Fibroblast of the aortic adventitia (primary cell): Measurements from ENCODE around the gene PLD5. TPM values are rescaled to one million over a fixed set of nuclear protein-coding genes. Genes with fewer than 3 reads are reported as not detected.

Experiments used
- DNase-seq: peaks from one replicate; pipeline ENCODE4 v3.0.0-alpha.2; 2010; ENCODE audit warnings: low read depth
- H3K4me3 ChIP-seq: 2 replicates; pipeline ENCODE4 v1.5.1; 2011; ENCODE audit warnings: low read depth, mild to moderate bottlenecking, control low read depth, low read length, moderate library complexity
- total RNA-seq: library from RNA; depleted of rRNA; stranded (reverse); fragments of >200 nt; gene quantifications from 2 replicates; pipeline ENCODE4 v1.2.3, GENCODE V29; 2012; ENCODE audit warnings: low replicate concordance
- TF ChIP-seq, protein P1 (sequence below): IDR thresholded peaks from 2 replicates; pipeline ENCODE4 v1.5.1; 2011; ENCODE audit warnings: mild to moderate bottlenecking, low read length, control low read depth, inconsistent platforms; ENCODE audit not compliant: insufficient read depth

PLD5 gene
- total RNA-seq, 1 donor: under 0.01 TPM

DNA sequence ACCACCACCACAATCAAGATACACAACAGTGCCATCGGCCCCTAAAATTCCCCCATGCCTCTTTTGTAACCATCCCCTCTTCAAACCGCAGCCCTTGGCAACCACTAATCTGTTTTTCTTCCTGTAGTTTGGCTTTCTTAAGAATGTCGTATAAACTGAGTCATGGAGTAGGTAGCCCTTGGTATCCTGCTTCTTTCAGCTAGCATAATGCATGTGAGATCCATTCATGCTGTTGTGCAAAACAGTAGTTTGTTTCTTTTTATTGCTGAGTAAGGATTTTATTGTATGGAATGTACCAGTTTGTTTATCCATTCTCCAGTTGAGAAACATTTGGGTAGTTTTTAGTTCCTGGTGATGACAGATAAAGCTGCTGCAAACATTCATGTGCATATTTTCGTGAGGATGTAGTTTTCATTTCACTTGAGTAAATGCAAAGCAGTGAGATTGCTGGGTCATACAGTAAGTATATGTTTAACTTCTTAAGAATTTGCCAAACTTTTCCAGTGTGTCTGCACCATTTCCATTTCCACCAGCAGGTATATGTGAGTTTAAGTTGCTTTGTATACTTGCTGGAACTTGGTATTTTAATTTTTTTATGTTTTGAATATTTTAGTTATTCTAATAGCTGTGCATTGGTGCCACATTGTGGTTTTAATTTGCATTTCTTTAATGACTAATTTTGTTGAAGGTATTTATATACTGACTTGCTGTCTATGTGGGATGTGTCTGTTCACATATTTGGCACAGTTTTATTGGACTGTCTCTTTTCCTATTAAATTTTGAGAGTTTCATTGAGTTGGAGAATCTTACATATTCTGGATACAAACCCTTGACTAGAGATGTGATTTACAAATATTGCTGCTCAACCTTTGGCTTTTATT, 377.2 kb downstream of the PLD5 start:
- no peak overlapping the region for H3K4me3 ChIP-seq
- TF ChIP-seq, protein P1, sequence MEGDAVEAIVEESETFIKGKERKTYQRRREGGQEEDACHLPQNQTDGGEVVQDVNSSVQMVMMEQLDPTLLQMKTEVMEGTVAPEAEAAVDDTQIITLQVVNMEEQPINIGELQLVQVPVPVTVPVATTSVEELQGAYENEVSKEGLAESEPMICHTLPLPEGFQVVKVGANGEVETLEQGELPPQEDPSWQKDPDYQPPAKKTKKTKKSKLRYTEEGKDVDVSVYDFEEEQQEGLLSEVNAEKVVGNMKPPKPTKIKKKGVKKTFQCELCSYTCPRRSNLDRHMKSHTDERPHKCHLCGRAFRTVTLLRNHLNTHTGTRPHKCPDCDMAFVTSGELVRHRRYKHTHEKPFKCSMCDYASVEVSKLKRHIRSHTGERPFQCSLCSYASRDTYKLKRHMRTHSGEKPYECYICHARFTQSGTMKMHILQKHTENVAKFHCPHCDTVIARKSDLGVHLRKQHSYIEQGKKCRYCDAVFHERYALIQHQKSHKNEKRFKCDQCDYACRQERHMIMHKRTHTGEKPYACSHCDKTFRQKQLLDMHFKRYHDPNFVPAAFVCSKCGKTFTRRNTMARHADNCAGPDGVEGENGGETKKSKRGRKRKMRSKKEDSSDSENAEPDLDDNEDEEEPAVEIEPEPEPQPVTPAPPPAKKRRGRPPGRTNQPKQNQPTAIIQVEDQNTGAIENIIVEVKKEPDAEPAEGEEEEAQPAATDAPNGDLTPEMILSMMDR: no peak
- DNase-seq: no peak

DNA sequence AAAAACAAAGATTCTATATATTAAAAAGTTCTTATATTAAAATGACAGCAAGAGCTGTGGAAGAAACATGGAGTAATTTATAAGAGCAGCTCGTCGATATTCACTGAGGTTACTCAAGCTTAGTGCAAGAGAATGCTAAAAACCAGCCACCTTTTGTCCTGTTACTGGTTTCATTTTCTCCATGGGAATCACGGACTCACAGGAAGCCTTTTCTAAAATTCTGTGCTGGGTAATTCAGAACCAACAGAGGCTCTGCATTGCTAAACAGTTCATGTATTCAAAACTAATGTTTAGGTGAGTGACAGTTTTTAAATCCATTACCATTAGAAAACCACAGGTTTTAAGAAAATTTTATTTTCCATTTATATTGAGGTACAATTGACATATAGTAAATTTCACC, 377.8 kb downstream of the PLD5 start:
- no peak for DNase-seq
- TF ChIP-seq, protein P1: no peak
- no peak overlapping the region for H3K4me3 ChIP-seq

DNA sequence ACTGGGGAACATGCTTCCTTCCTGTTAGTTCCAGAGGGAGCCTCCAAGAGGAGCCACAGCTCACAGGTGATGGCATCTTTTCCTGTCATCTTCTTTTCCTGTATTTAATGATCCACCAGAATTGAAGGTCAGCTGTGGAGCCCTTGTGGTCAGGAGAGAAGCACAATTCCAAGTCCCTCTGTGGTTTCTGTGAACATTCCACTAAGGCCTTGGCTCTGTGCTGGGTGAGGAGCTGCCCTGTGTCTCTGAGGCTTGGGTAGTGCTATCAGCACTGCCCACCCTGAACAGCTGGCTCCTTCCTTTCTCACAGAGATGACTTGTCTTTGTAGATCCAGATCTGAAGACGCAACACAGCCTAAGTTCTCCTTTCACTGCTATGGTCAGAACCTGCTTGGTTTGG, 383.7 kb downstream of the PLD5 start:
- no peak for DNase-seq
- TF ChIP-seq, protein P1: no peak
- H3K4me3 ChIP-seq: no peak overlapping the region

DNA sequence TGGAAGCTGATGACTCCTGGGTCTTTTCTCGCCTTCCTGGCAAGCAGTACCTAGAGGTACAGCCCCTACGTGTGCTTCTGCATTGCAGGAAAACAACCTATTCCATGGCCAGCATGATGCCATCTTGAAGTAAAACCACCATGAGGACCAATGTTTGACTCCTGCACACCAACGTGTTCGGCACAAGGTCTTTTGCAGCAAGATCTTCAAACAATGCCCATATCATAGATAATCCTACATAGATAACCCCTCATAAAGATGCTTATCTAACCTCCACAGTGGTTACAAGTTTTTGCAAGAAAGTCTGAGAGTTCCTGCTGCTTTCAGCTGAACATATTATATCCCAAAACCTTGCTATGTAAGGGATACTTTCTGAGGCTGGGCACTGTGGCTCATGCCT, 384.5 kb downstream of the PLD5 start:
- DNase-seq: no peak
- TF ChIP-seq, protein P1: no peak
- H3K4me3 ChIP-seq: no peak overlapping the region

DNA sequence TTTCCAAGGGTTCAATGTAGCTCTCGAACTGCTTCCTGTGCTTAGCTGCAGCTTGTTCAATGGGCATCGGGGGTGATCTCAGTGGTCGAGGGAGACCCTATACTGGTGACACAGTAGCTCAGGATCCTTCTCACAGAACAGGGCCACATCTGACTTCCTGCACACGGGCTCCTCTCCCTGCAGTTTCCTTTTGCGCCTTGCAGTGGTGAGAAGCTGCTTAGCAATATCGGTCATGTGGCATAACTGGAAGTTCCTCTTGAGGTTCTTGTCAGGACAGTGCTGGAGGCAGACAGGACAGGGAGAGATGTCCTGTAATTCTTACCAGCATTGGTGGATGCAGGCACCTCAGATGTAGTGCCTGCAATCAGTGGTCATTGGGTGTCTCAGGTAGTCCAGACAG, 385.1 kb downstream of the PLD5 start:
- TF ChIP-seq, protein P1: no peak
- no peak for DNase-seq
- no peak overlapping the region for H3K4me3 ChIP-seq

DNA sequence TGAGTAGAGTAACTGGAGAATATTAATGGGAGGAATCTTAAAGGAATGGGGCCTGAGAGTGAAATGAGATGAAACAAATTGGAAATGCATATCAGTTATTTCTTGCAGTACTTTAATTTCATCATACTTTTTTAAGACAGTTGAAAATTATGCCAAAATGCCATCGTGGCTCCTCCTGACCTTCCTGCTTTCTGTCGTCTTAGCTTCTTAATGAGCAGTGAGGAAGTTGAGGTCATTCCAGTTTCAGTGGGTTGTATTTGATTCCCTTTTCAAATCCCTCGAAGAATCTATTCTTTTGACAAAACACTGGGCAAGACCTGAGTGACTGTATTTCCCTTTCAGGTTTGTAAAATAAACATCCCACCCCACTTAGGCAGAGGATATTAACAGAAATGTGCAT, 390.7 kb downstream of the PLD5 start:
- no peak overlapping the region for H3K4me3 ChIP-seq
- DNase-seq: no peak
- TF ChIP-seq, protein P1: no peak
